Fibroblast of lung (primary cell): ENCODE results near the gene TMEM11. TPM values are rescaled to one million over a fixed set of nuclear protein-coding genes. Genes with fewer than 3 reads are reported as not detected.
A peak's percentile ranks its signal among the peaks of the same experiment; 100 is the strongest.

ENCODE experiments used
- DNase-seq, 2 donors: peaks; one replicate each; pipeline versions ENCODE4 v3.0.0 to v3.0.0-alpha.2; 2010; ENCODE audit warnings: low read depth in 2 of 2
- H2AFZ ChIP-seq: 2 replicates; pipeline ENCODE4 v1.5.1; 2012; ENCODE audit warnings: low read length, control low read depth, inconsistent platforms
- H3K27ac ChIP-seq: 2 replicates; pipeline ENCODE4 v1.5.1; 2011; ENCODE audit warnings: low read length, control low read depth; ENCODE audit not compliant: insufficient read depth
- H3K27me3 ChIP-seq: 2 replicates; pipeline ENCODE4 v1.5.1; 2011; ENCODE audit warnings: mild to moderate bottlenecking, low read length; ENCODE audit not compliant: control insufficient read depth, insufficient read depth
- H3K36me3 ChIP-seq: 2 replicates; pipeline ENCODE4 v1.5.1; 2011; ENCODE audit warnings: low read length; ENCODE audit not compliant: control insufficient read depth, insufficient read depth
- H3K4me1 ChIP-seq: 2 replicates; pipeline ENCODE4 v1.5.1; 2011; ENCODE audit warnings: low read length; ENCODE audit not compliant: control insufficient read depth, insufficient read depth; ENCODE audit errors: extremely low read depth
- H3K4me2 ChIP-seq: 2 replicates; pipeline ENCODE4 v1.5.1; 2011; ENCODE audit warnings: low read length, control low read depth; ENCODE audit not compliant: insufficient read depth; ENCODE audit errors: extremely low read depth
- H3K4me3 ChIP-seq, 4 experiments: fragments of 200-600 bp in 1 of 4; sonication (generic) in 1 of 4; replicated peaks in 1 of 4; 2 replicates each; pipeline ENCODE4 v1.5.1; 2011 to 2016; ENCODE audit warnings: low read length in 4 of 4, low read depth in 3 of 4, mild to moderate bottlenecking in 3 of 4, control low read depth in 2 of 4, inconsistent platforms in 1 of 4, mixed read lengths in 1 of 4; ENCODE audit not compliant: insufficient read depth in 1 of 4; ENCODE audit errors: control extremely low read depth in 1 of 4
- H3K79me2 ChIP-seq: 2 replicates; pipeline ENCODE4 v1.5.1; 2012; ENCODE audit warnings: mild to moderate bottlenecking, low read length, inconsistent platforms; ENCODE audit not compliant: control insufficient read depth, insufficient read depth
- H3K9ac ChIP-seq: 2 replicates; pipeline ENCODE4 v1.5.1; 2011; ENCODE audit warnings: mild to moderate bottlenecking, low read length, control low read depth; ENCODE audit not compliant: insufficient read depth
- H3K9me3 ChIP-seq: 2 replicates; pipeline ENCODE4 v1.5.1; 2012; ENCODE audit warnings: low read depth, low read length; ENCODE audit not compliant: control insufficient read depth, insufficient read depth
- H4K20me1 ChIP-seq: 2 replicates; pipeline ENCODE4 v1.5.1; 2011; ENCODE audit warnings: low read length; ENCODE audit not compliant: control insufficient read depth, insufficient read depth; ENCODE audit errors: extremely low read depth
- EZH2 ChIP-seq: IDR thresholded peaks from 2 replicates; pipeline ENCODE4 v1.5.1; 2012; ENCODE audit warnings: low read length, control low read depth, mild to moderate bottlenecking; ENCODE audit errors: missing control alignments
- polyA plus RNA-seq, 2 donors: library from polyadenylated mRNA; depleted of rRNA in 1 of 2; stranded (reverse) in 1 of 2; unstranded in 1 of 2; fragments of >200 nt; gene quantifications; 2 replicates each; pipeline ENCODE4 v1.2.1, GENCODE V29; 2011 to 2012; ENCODE audit warnings: missing spikeins in 1 of 2
- total RNA-seq: library from RNA; depleted of rRNA; stranded (reverse); fragments of >200 nt; gene quantifications from 2 replicates; pipeline ENCODE4 v1.2.1, GENCODE V29; 2014
- TF ChIP-seq, protein P1 (sequence below), 2 donors: IDR thresholded peaks in 1 of 2; conservative IDR thresholded peaks in 1 of 2; 1 replicate in 1 of 2; 2 replicates in 1 of 2; pipeline ENCODE4 v1.5.1; 2011 to 2012; ENCODE audit warnings: low read length in 2 of 2, control low read depth in 1 of 2, inconsistent platforms in 1 of 2, low read depth in 1 of 2, mild to moderate bottlenecking in 1 of 2

Gene TMEM11
- total and polyA plus RNA-seq, 2 donors (not counting 1 experiment from before 2014, with no cell fraction given), result 21.5 to 41.1 TPM

- Histone ChIP-seq H3K4me1 (peaks cover 15% of the 10 kb centered on the region), H3K27ac (no peak overlapping the region), H4K20me1 (no peaks in the 10 kb centered on the region), H3K79me2 (no peaks in the 10 kb centered on the region), H3K4me2 (no peak overlapping the region), H3K9me3 (no peaks in the 10 kb centered on the region), H3K9ac (no peak overlapping the region), H2AFZ (no peak overlapping the region), H3K4me3 (no peak overlapping the region), H3K27me3 (no peaks in the 10 kb centered on the region), H3K36me3 (no peaks in the 10 kb centered on the region)
- no peak for DNase-seq
- TF ChIP-seq, protein P1, sequence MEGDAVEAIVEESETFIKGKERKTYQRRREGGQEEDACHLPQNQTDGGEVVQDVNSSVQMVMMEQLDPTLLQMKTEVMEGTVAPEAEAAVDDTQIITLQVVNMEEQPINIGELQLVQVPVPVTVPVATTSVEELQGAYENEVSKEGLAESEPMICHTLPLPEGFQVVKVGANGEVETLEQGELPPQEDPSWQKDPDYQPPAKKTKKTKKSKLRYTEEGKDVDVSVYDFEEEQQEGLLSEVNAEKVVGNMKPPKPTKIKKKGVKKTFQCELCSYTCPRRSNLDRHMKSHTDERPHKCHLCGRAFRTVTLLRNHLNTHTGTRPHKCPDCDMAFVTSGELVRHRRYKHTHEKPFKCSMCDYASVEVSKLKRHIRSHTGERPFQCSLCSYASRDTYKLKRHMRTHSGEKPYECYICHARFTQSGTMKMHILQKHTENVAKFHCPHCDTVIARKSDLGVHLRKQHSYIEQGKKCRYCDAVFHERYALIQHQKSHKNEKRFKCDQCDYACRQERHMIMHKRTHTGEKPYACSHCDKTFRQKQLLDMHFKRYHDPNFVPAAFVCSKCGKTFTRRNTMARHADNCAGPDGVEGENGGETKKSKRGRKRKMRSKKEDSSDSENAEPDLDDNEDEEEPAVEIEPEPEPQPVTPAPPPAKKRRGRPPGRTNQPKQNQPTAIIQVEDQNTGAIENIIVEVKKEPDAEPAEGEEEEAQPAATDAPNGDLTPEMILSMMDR (conservative IDR thresholded peaks at IDR 0.05 in 1 of 2, IDR thresholded peaks at IDR 0.05 in 1 of 2; ENCODE audit: low read depth in 1 of 2, low read length in 2 of 2), result no peak
- no peak for TF ChIP-seq EZH2
These were observed 50.9 kb downstream of the TMEM11 start for GRCh38 chr17:21163101-21163500.

GRCh38 chr17:21162394-21162775, 51.6 kb downstream of the TMEM11 start:
- Histone ChIP-seq H3K27me3 (no peaks in the 10 kb centered on the region), H4K20me1 (no peaks in the 10 kb centered on the region), H3K4me1 (peaks cover 15% of the 10 kb centered on the region), H3K4me3 (no peak overlapping the region), H3K36me3 (no peaks in the 10 kb centered on the region), H3K9me3 (no peaks in the 10 kb centered on the region), H2AFZ (no peak overlapping the region), H3K79me2 (no peaks in the 10 kb centered on the region), H3K27ac (peak overlapping the region; percentile 81), H3K4me2 (peak overlapping the region; percentile 41), H3K9ac (peak overlapping the region; percentile 41)
- DNase-seq, result no peak
- no peak for TF ChIP-seq EZH2
- TF ChIP-seq, protein P1 (conservative IDR thresholded peaks at IDR 0.05 in 1 of 2, IDR thresholded peaks at IDR 0.05 in 1 of 2; ENCODE audit: low read depth in 1 of 2, low read length in 2 of 2), result no peak

- peak overlapping the region; percentile 81 for H3K27ac ChIP-seq
- H3K4me3 ChIP-seq, result no peak overlapping the region
- H3K36me3 ChIP-seq, result no peaks in the 10 kb centered on the region
- no peaks in the 10 kb centered on the region for H3K9me3 ChIP-seq
- peak overlapping the region; percentile 24 for H3K9ac ChIP-seq
- H2AFZ ChIP-seq, result no peak overlapping the region
- no peaks in the 10 kb centered on the region for H4K20me1 ChIP-seq
- TF ChIP-seq, protein P1 (conservative IDR thresholded peaks at IDR 0.05 in 1 of 2, IDR thresholded peaks at IDR 0.05 in 1 of 2; ENCODE audit: low read depth in 1 of 2, low read length in 2 of 2), result no peak
- no peak for TF ChIP-seq EZH2
- H3K4me2 ChIP-seq, result peak overlapping the region; percentile 48
- H3K27me3 ChIP-seq, result no peaks in the 10 kb centered on the region
- peaks cover 10% of the 10 kb centered on the region for H3K4me1 ChIP-seq
- no peaks in the 10 kb centered on the region for H3K79me2 ChIP-seq
- peak; percentile 44 to 79 for DNase-seq
These were observed 52.2 kb downstream of the TMEM11 start for GRCh38 chr17:21161498-21162393.
